Activated CD4-positive, alpha-beta T cell treated with anti-CD3 and anti-CD28 coated beads for 36 hours (primary cell): ENCODE data around the gene LY6G6C. TPM values are rescaled to one million over a fixed set of nuclear protein-coding genes. Genes with fewer than 3 reads are reported as not detected.

ENCODE experiments used
- ATAC-seq: fragments of 200-7000 bp; cut with Tn5 transposase; one replicate; pipeline ENCODE4 v1.10.0; 2021; ENCODE audit warnings: mild to moderate bottlenecking, moderate library complexity
- CTCF ChIA-PET: fragments of 350-600 bp; sonication (Branson Sonifier 250); formaldehyde crosslinking; loops from one replicate; lab custom pipeline; 2021; ENCODE audit warnings: antibody characterized with exemption; lab: Charles Lee
- POLR2A ChIA-PET: fragments of 350-600 bp; sonication (Branson Sonifier 250); formaldehyde crosslinking; loops from one replicate; lab custom pipeline; 2021; ENCODE audit warnings: antibody characterized with exemption, inconsistent platforms; lab: Charles Lee
- DNase-seq: peaks from one replicate; pipeline ENCODE4 v3.0.0-alpha.2; 2020
- H3K27ac Mint-ChIP-seq: one replicate; pipeline ENCODE4 v1.8.0; 2021; ENCODE audit warnings: mixed read lengths
- H3K27me3 Mint-ChIP-seq: one replicate; pipeline ENCODE4 v1.8.0; 2021; ENCODE audit warnings: mixed read lengths
- H3K36me3 Mint-ChIP-seq: one replicate; pipeline ENCODE4 v1.8.0; 2021; ENCODE audit warnings: low read depth, mixed read lengths
- H3K4me1 Mint-ChIP-seq: one replicate; pipeline ENCODE4 v1.8.0; 2021; ENCODE audit warnings: mixed read lengths
- H3K4me3 Mint-ChIP-seq: one replicate; pipeline ENCODE4 v1.8.0; 2021; ENCODE audit warnings: mild to moderate bottlenecking, moderate library complexity, mixed read lengths
- H3K9me3 Mint-ChIP-seq: one replicate; pipeline ENCODE4 v1.8.0; 2021; ENCODE audit warnings: low read depth, mixed read lengths
- intact Hi-C, 2 experiments: fragments of 100-400 bp; cut with DNase I in 1 of 2; cut with micrococcal nuclease in 1 of 2; formaldehyde crosslinking; loops; one replicate each; pipeline versions ENCODE4 v1.14.2 to v1.15.1; 2022 to 2024; cut with DNase I, micrococcal nuclease
- microRNA-seq: library from miRNA; unstranded; fragments of <30 nt; microRNA quantifications from one replicate; pipeline ENCODE4 v1.2.0, GENCODE V29; 2021; ENCODE audit warnings: borderline replicate concordance
- total RNA-seq, 2 experiments: library from RNA; stranded (reverse); gene quantifications; one replicate each; pipeline ENCODE4 v1.2.3, GENCODE V29; 2021

Gene LY6G6C
- total RNA-seq, 2 experiments from 2014 or later, result not detected

DNA sequence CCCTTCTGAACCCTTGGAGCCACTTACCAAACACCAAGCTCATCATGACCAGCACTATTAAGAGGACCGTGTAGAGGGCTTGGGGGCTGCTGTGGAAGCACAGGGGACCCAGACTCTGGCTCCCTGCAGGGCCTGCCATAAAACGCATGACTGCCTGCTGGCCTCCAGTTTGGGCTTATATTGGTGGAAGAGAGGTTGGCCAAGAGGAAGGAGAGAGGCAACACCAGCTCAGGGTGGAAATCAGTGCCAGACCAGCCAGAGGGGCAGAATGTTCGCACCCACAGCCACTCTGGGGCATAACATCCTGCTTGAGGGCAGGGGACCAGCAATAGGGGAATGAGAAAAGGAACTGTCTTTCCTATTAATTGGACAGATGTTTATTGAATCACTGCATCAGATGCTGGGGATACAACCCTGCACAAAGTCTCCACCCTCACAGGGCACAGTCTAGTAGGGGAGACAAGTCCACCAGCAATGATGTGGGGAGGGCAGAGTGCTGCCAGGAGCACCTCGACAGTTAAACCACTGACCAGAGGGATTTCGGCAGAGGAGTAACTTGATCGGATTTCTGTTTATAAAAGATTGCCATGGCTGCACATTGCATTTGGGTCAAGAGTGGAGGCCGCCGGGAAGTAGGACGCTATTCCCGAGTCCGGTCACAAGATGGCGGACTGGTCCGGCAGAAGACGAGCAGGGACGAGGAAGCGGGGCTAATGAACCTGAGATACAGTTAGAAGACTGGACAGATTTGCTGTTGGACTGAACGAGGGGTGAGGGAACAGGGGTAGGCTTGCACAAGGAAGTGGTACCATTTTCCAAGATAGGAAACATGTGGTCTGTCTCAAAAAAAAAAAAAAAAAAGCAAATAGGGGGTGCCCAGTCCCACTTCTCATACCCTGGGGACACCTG, 41.1 kb downstream of the LY6G6C start, which contains the start of gene LY6G5C:
Gene LY6G5C (minus strand): TSS at position 842 of the 909 bp plus-strand sequence. CDS start 694 bp downstream, at position 148.
- intact Hi-C loops, result loop anchor here (1.0 to 10.0 kb wide), 10 partner anchors 23 to 277 kb away; partner anchors contain the start of genes NELFE (in 2 of the 2), NEU1 (in 2 of the 2), SKIC2 (in 2 of the 2) and ABHD16A (in 1 of the 2)
- H3K27me3 Mint-ChIP-seq, result no peaks in the 10 kb centered on the region
- ATAC-seq, result peak; percentile 80
- H3K4me1 Mint-ChIP-seq, result peaks cover 15% of the 10 kb centered on the region
- no peaks in the 10 kb centered on the region for H3K36me3 Mint-ChIP-seq
- POLR2A ChIA-PET, result interaction anchor here (0.5 to 0.8 kb wide), 2 partner anchors 38 to 146 kb away, joined by 3 read pairs; no protein-coding TSS in a partner anchor
- peak; percentile 80 for DNase-seq
- H3K9me3 Mint-ChIP-seq, result no peaks in the 10 kb centered on the region
- CTCF ChIA-PET, result interaction anchor here (0.6 to 1.0 kb wide), 7 partner anchors 10 to 179 kb away, joined by 3 to 6 read pairs (median 3); partner anchors contain the start of gene LY6G6D
- peak within 1 kb of the TSS; percentile 49 for H3K27ac Mint-ChIP-seq
- H3K4me3 Mint-ChIP-seq, result peak within 1 kb of the TSS; percentile 66

DNA sequence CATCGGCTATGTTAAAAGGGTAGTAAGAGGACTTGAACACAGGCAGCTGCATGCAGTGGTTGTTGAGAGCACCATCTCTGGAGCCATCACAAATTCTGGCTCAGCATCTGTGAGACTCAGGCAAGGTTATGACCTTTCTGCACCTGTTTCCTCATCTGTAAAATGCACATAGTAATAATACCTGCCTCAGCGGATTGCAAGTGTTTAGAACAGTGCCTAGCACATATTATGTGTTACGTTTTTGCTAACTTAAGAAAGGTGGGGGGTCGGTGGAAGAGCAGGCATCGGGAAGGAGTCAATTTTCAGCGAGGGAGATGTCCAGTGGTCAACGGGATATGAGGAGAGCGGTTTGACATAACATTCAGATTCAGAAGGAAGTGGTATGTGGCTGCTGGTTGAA, 43.6 kb downstream of the LY6G6C start:
- ChIA-PET POLR2A (interaction anchor here (0.7 kb wide), 1 partner anchor 61 kb away, joined by 3 read pairs; no protein-coding TSS in a partner anchor), CTCF (interaction anchor here (0.6 to 1.6 kb wide), 3 partner anchors 13 to 185 kb away, joined by 3 to 4 read pairs (median 3); partner anchors contain the start of gene NEU1)
- DNase-seq, result no peak
- intact Hi-C loops, result no loop called here
- H3K4me3 Mint-ChIP-seq, result no peak overlapping the region
- H3K27me3 Mint-ChIP-seq, result no peaks in the 10 kb centered on the region
- ATAC-seq, result no peak
- no peak overlapping the region for H3K27ac Mint-ChIP-seq
- peaks cover 5% of the 10 kb centered on the region for H3K36me3 Mint-ChIP-seq
- peaks cover 15% of the 10 kb centered on the region for H3K4me1 Mint-ChIP-seq
- H3K9me3 Mint-ChIP-seq, result no peaks in the 10 kb centered on the region

DNA sequence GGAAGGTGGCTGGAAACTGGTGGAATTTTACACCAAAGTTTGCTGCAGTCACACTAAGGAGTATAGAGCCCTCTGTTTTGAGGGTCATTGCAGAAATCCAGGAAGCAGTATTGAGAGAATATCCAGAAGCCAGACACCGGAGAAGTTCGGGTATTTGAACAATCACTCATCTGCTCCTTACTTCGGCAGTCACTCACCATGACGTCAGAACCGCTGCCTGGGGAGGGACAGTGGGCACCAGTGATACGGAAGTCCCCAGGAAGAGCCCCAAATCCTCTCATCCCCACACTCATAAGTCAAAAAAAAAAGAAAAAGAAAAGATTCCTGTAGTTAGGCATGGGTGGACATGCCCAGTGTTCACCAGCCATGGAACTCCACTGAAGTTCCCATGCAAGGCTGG, 44.6 kb downstream of the LY6G6C start:
- H3K36me3 Mint-ChIP-seq, result peaks cover 13% of the 10 kb centered on the region
- H3K27me3 Mint-ChIP-seq, result no peaks in the 10 kb centered on the region
- no peak for DNase-seq
- ChIA-PET CTCF (interaction anchor here (0.6 kb wide), 1 partner anchor 188 kb away, joined by 3 read pairs; no protein-coding TSS in a partner anchor), POLR2A (interaction anchor here (0.7 kb wide), 1 partner anchor 65 kb away, joined by 3 read pairs; no protein-coding TSS in a partner anchor)
- ATAC-seq, result no peak
- peaks cover 15% of the 10 kb centered on the region for H3K4me1 Mint-ChIP-seq
- H3K4me3 Mint-ChIP-seq, result no peak overlapping the region
- intact Hi-C loops, result no loop called here
- H3K27ac Mint-ChIP-seq, result no peak overlapping the region
- H3K9me3 Mint-ChIP-seq, result no peaks in the 10 kb centered on the region

DNA sequence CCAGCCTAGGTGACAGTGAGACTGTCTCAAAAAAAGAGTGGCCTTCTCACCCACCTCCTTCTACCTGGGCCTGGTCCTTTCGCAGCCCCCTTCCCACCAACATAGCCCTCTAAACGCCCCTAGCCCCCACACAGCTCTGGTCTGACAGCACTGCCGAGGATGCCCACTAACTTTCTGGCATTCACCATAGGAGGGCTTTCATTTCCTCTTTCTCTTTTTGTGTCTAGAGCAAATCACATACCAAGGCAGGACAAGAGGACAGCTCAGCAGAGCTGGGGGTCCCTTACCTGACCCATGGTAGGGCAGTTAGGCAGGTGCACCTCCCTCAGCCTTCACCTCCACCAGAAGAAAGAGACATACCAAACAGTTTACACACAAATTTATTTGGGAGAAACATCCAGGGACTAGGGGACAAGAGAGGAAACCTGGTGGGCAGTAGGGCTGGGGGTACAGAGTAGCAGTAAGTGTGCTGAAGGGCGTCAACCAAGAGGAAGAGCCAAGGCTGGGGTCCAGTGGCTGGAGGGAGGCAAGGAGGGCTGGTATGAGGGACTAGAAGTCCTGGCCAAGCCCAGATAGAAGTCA, 45.1 kb downstream of the LY6G6C start:
- Mint-ChIP-seq H3K36me3 (peaks cover 17% of the 10 kb centered on the region), H3K27me3 (no peaks in the 10 kb centered on the region)
- CTCF ChIA-PET, result interaction anchor here (0.6 to 0.8 kb wide), 3 partner anchors 8 to 187 kb away, joined by 3 to 4 read pairs (median 3); no protein-coding TSS in a partner anchor

DNA sequence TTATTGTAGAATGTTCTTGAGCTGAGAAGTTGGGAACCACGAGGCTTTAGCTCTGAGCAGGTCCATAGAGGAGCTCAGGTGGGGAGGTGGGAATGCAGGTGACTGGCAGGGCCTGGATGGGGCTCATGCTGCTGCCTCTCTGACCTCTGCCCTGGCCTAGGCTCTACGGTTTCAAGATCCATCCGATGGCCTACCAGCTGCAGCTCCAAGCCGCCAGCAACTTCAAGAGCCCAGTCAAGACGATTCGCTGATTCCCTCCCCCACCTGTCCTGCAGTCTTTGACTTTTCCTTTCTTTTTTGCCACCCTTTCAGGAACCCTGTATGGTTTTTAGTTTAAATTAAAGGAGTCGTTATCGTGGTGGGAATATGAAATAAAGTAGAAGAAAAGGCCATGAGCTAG, 51.9 kb downstream of the LY6G6C start, which contains the start of gene LY6G5B:
Gene LY6G5B (plus strand): TSS at position 301 of the 400 bp plus-strand sequence. CDS start 975 bp downstream, outside the sequence.
- no peak within 1 kb of the TSS for H3K4me3 Mint-ChIP-seq
- POLR2A ChIA-PET, result interaction anchor here (0.8 to 1.1 kb wide), 2 partner anchors 89 to 125 kb away, joined by 3 read pairs; no protein-coding TSS in a partner anchor
- H3K27ac Mint-ChIP-seq, result no peak within 1 kb of the TSS
- intact Hi-C loops, result loop anchor here (5.0 to 10.0 kb wide), 5 partner anchors 153 to 1535 kb away; partner anchors contain the start of genes GTF2H4 (in 1 of the 2), HSD17B8 (in 1 of the 2), MRPS18B (in 1 of the 2) and PPP1R10 (in 1 of the 2)
- H3K4me1 Mint-ChIP-seq, result peaks cover 34% of the 10 kb centered on the region
- CTCF ChIA-PET, result interaction anchor here (0.7 to 0.9 kb wide), 3 partner anchors 18 to 129 kb away, joined by 3 to 6 read pairs (median 3); no protein-coding TSS in a partner anchor
- no peaks in the 10 kb centered on the region for H3K27me3 Mint-ChIP-seq
- no peak for DNase-seq
- no peak for ATAC-seq
- no peaks in the 10 kb centered on the region for H3K9me3 Mint-ChIP-seq
- peaks cover 69% of the 10 kb centered on the region for H3K36me3 Mint-ChIP-seq

More for the DNA sequence above, 45.1 kb downstream of the LY6G6C start:
- H3K9me3 Mint-ChIP-seq, result no peaks in the 10 kb centered on the region
- DNase-seq, result no peak
- no peak for ATAC-seq
- POLR2A ChIA-PET, result no interaction called here
- H3K27ac Mint-ChIP-seq, result no peak overlapping the region
- intact Hi-C loops, result no loop called here
- H3K4me3 Mint-ChIP-seq, result no peak overlapping the region
- peaks cover 12% of the 10 kb centered on the region for H3K4me1 Mint-ChIP-seq

Small RNAs within 50 kb of the gene (microRNA-seq; reads per million reads assigned to microRNA genes)
- not detected for gene MIR4646

Other genes starting within 250 kb of the LY6G6C start
- gene MICB, start 223.6 kb downstream of the LY6G6C start, total RNA-seq, result 10 to 100 TPM; 19.6 to 19.7 TPM
- not detected for gene MCCD1, start 192.8 kb downstream of the LY6G6C start, total RNA-seq
- gene DDX39B, start 179.7 kb downstream of the LY6G6C start, total RNA-seq, result 100 to 1,000 TPM; 517 to 569 TPM
- 1 to 10 TPM; 1.9 to 2.1 TPM for gene ATP6V1G2, start 175.1 kb downstream of the LY6G6C start, total RNA-seq
- gene NFKBIL1, start 174.1 kb downstream of the LY6G6C start, total RNA-seq, result 10 to 100 TPM; 18.1 to 19.0 TPM
- gene LTA, start 149.5 kb downstream of the LY6G6C start, total RNA-seq, result 100 to 1,000 TPM; 396 to 570 TPM
- 10 to 100 TPM; 82.3 to 93.3 TPM for gene TNF, start 146.2 kb downstream of the LY6G6C start, total RNA-seq
- 10 to 100 TPM; 44.9 to 73.3 TPM for gene LTB, start 139.3 kb downstream of the LY6G6C start, total RNA-seq
- gene LST1, start 135.5 kb downstream of the LY6G6C start, total RNA-seq, result 10 to 100 TPM in 1 of 2 experiments, 1 to 10 TPM in 1; 9.1 to 11.1 TPM
- 1 to 10 TPM; 5.4 to 6.6 TPM for gene NCR3, start 128.7 kb downstream of the LY6G6C start, total RNA-seq
- 10 to 100 TPM; 89.2 to 96.1 TPM for gene AIF1, start 106.5 kb downstream of the LY6G6C start, total RNA-seq
- 100 to 1,000 TPM; 255 to 280 TPM for gene PRRC2A, start 101.0 kb downstream of the LY6G6C start, total RNA-seq
- 100 to 1,000 TPM; 334 to 339 TPM for gene BAG6, start 69.1 kb downstream of the LY6G6C start, total RNA-seq
- 1 to 10 TPM; 3.4 to 4.0 TPM for gene APOM, start 65.9 kb downstream of the LY6G6C start, total RNA-seq
- 10 to 100 TPM; 10.1 to 11.7 TPM for gene C6orf47, start 61.0 kb downstream of the LY6G6C start, total RNA-seq
- 10 to 100 TPM; 35.2 to 42.8 TPM for gene GPANK1, start 56.7 kb downstream of the LY6G6C start, total RNA-seq
- gene CSNK2B, start 55.7 kb downstream of the LY6G6C start, total RNA-seq, result 100 to 1,000 TPM; 239 to 346 TPM
- gene LY6G5B, start 51.8 kb downstream of the LY6G6C start, total RNA-seq, result 10 to 100 TPM; 11.3 to 15.5 TPM
- 1 to 10 TPM; 1.2 to 1.5 TPM for gene LY6G5C, start 40.7 kb downstream of the LY6G6C start, total RNA-seq
- 10 to 100 TPM; 20.9 to 25.1 TPM for gene ABHD16A, start 18.4 kb downstream of the LY6G6C start, total RNA-seq
- gene LY6G6F, start 14.9 kb downstream of the LY6G6C start, total RNA-seq, result not detected
- not detected for gene LY6G6D, start 6.4 kb downstream of the LY6G6C start, total RNA-seq
- not detected for gene MPIG6B, start 1.6 kb upstream of the LY6G6C start, total RNA-seq
- gene DDAH2, start 7.6 kb upstream of the LY6G6C start, total RNA-seq, result 1 to 10 TPM; 4.4 to 5.6 TPM
- gene CLIC1, start 14.8 kb upstream of the LY6G6C start, total RNA-seq, result 100 to 1,000 TPM; 357 to 438 TPM
- 100 to 1,000 TPM in 1 of 2 experiments, 10 to 100 TPM in 1; 92.1 to 126 TPM for gene MSH5, start 18.3 kb upstream of the LY6G6C start, total RNA-seq
- 10 to 100 TPM; 12.2 to 13.2 TPM for gene SAPCD1, start 40.9 kb upstream of the LY6G6C start, total RNA-seq
- 1 to 10 TPM; 1.4 to 1.5 TPM for gene VWA7, start 55.6 kb upstream of the LY6G6C start, total RNA-seq
- 100 to 1,000 TPM; 147 to 169 TPM for gene VARS1, start 74.0 kb upstream of the LY6G6C start, total RNA-seq
- gene LSM2, start 85.2 kb upstream of the LY6G6C start, total RNA-seq, result 100 to 1,000 TPM; 112 to 124 TPM
- 1 to 10 TPM; 1.9 to 2.2 TPM for gene HSPA1L, start 93.5 kb upstream of the LY6G6C start, total RNA-seq
- 10 to 100 TPM; 56.1 to 64.7 TPM for gene HSPA1A, start 93.8 kb upstream of the LY6G6C start, total RNA-seq
- 10 to 100 TPM; 54.6 to 61.1 TPM for gene HSPA1B, start 106.0 kb upstream of the LY6G6C start, total RNA-seq
- 10 to 100 TPM; 11.6 to 11.8 TPM for gene NEU1, start 141.1 kb upstream of the LY6G6C start, total RNA-seq
- gene SLC44A4, start 157.3 kb upstream of the LY6G6C start, total RNA-seq, result under 1 TPM; 0.19 to 0.27 TPM
- gene EHMT2, start 176.0 kb upstream of the LY6G6C start, total RNA-seq, result 10 to 100 TPM; 50.1 to 60.4 TPM
- 1 to 10 TPM; 1.9 to 2.4 TPM for gene ZBTB12, start 180.3 kb upstream of the LY6G6C start, total RNA-seq
- gene C2, start 206.0 kb upstream of the LY6G6C start, total RNA-seq, result 1 to 10 TPM in 1 of 2 experiments, under 1 TPM in 1; 0.96 to 1.5 TPM
- under 1 TPM; 0.69 to 0.96 TPM for gene CFB, start 224.3 kb upstream of the LY6G6C start, total RNA-seq
- 10 to 100 TPM; 74.3 to 95.1 TPM for gene NELFE, start 237.2 kb upstream of the LY6G6C start, total RNA-seq
- gene SKIC2, start 237.4 kb upstream of the LY6G6C start, total RNA-seq, result 100 to 1,000 TPM in 1 of 2 experiments, 10 to 100 TPM in 1; 90.2 to 104 TPM